Activated CD8-positive, alpha-beta memory T cell treated with anti-CD3 and anti-CD28 coated beads, Interleukin-2, amount 50 U/mL, for 24 hours (primary cell): ENCODE measurements around the gene CDC25C.
"Not testable (repeated sequence)": the region's sequence is repeated elsewhere in the genome, so short reads cannot be mapped to it uniquely, and the experiment has no call there.

Experiments
- DNase-seq: peaks from one replicate; pipeline ENCODE4 v3.0.0-alpha.2; 2020; ENCODE audit errors: extremely low read depth

Gene CDC25C

DNA sequence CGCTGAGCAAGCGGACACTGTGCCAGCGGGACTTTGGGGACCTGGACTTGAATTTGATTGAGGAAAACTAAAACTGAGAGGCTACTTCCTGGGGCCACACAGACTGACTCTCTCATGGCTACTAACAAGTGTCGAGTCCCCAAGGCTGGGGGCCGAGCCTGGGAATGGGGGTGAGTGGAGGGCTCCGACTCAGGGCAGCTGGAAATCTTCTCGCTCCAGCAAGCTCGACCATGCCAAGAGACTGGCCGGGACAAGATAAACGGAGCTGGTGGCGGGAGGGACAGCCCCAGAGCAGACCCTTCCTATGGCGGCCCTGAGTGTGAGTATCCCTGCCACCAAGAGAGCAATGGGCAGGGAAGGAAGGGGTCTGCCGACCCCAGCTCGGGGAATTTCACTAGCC, 15.3 kb upstream of the CDC25C start:
- DNase-seq, result no peak

DNA sequence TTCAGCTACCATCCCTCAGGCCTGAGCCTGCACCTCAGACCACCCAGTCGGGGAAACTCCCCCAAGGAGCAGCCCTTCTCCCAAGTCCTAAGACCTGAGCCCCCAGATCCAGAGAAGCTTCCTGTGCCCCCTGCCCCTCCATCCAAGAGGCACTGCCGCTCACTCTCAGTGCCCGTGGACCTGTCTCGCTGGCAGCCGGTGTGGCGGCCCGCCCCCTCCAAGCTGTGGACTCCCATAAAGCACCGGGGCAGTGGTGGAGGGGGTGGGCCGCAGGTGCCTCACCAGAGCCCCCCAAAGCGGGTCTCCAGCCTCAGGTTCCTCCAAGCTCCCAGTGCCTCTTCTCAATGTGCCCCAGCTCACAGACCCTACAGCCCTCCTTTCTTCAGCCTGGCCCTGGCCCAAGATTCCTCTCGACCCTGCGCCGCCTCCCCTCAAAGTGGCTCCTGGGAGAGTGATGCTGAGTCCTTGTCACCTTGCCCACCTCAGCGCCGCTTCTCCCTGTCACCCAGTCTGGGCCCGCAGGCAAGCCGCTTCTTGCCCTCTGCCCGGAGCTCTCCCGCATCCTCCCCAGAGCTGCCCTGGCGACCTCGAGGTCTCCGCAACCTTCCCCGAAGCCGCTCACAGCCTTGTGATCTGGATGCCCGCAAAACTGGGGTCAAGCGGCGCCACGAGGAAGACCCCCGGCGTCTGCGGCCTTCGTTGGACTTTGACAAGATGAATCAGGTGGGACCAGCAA, 13.5 kb upstream of the CDC25C start:
- DNase-seq, result no peak

DNA sequence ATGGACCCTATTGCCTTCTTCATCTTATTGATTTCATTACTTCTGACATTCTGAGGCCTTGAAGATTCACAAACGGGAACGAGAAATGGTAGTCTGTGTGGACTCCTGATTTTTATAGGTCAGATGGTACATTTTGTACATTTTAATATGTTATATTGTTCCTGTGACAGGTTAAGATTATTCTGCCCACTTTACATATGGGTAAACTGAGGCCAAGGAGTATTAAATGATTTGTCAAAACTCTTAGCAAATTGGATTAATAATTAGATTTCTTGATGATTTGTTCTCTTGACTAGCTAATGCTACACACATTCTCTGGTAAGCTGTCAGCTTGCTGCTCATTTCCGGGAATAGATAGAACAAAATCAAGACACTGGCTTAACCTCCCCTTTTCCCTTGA, 8.4 kb upstream of the CDC25C start:
- no peak for DNase-seq

DNA sequence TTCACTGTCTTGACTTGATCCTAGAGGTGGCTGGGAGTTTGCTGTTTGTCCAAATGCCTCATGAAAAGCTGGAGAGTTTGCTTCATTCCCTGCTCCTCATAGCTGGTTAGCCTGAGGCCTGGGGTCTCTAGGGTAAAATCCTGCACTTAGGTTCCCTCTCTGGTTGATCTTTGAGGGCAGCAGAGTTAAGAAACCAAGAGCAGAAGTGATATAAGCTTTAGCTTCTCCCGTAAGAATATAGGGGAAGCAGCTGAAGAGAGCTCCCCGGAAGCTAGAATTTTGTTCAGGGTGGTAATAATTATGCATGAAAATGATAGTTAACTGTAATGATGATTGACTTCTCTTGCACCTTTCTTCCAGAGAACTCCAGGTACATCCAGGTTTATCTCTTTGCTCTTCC, 7.9 kb upstream of the CDC25C start:
- DNase-seq, result no peak

DNA sequence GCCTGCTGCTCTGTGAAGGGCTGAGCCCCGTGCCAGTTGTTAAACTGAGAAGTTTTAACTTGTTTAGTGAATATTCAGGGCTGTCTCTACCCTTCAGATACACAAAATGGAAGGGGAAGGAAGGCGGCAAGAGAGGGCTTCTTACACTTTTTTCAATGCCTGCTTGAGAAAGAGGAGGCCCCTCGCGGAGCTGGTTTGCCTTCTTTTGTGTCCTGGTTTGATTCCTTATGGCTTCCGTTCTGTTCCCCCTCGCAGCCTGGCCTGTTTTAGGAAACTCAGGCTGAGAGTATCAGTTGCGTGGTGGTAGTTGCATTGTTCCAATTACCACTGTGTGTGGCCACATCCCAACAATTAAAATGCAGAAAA, 7.5 kb upstream of the CDC25C start:
- DNase-seq, result no peak

DNA sequence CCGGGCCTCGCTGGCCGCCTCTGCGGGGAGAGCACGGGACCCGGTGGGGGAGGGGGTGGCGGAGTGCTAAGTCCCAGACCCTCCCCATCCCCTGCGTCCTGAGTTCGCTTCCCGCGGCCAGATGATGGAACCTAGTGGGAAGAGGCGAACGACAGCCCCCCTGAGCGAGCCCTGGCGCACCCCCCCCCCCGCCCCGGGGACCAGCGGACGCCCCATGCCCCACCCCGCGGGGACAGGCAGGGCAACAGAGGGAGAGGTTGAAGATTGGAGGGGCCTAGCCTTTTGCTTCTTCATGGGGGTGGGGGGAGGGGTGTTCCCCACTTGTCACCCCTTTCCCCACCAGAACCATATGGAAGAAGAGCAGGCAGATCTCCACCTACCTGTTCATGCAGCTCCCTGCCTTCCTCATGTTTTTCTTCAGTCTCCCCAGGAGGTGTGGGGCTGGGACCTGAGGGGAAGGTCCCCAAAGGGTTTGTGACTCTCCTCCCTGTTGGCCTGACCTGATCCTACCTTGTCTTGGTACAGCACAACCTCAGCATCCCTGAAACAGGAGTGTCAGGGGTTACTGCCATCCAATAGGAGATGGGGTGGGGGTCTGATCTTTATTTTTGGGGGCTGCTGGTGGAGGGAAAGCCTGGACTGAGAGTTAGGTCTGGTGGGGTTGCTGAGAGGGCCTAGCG, 6.9 kb upstream of the CDC25C start:
- no peak for DNase-seq

DNA sequence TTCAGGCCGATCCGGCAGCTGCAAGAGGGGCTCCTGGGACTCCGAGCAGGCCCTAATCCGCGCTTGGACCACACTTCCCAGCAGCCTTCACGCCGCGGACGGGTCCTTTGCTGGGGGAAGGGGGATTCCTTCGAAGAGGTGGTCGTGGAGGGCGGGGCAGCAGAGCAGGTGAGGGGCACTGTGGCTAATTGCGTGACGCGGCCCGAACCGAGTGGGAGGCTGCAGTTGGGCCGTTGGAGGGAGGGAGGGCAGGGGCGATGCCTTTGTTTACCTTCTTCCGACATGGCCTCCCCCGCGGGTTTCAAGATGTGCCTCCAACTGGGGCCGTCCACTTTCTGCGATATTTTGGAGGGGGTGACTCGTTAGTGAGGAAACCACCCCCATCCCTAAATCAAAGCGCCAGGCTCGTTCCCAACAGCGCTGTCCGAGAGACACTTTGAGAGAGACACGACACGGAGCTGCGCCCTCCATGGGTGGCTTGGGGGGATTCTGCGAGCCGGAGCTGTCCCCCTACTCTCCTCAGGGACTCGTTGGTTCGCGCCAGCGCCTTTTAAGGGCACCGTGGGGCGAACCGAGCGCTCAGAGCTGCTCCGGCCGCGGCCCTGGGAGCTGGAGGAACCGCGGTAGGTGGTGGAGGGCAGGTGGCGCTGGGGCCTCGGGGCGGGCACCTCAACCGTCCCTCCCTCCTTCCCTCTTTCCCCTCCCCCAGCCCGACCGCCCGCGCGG, 6.2 kb upstream of the CDC25C start, which contains the start of gene FAM53C:
TSS of gene FAM53C (plus strand) at position 582 of the 726 bp plus-strand sequence. CDS start 3,070 bp downstream, outside the sequence.
- peak; percentile 78 for DNase-seq

DNA sequence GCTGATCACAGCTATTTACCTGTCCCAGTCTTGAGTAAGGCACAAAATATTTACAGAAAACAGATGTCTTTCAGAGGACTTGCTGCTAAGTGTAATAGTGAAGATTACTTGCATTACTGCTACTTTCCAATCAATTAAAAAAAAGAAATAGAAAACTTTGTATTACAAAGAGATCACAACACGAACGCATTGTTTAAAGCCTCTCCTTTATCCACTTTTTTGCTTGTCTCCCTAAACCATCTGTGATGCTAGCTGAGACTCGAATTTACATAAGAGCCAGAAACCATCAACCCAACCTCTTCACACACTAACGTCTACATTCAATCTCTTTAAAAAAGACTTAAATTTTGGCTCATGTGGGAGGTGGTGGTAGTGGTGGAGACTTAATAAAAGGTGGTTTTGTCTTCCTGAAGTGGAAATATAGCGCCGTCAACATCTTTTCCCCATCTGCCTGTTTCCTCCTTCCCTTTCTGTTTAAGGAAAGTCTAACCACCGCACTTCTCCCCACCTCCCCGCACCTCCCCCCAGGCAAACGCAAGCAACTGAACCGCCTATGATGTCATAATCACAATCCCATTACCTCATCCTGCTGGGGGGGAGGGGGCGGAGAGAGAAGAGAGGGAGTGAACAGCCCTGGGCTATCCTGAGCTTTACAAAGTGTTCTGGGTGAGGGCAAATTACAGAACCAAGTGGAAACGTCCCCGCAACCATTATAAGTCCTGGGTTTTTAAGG, 5.5 kb upstream of the CDC25C start:
- DNase-seq, result peak; percentile 51

DNA sequence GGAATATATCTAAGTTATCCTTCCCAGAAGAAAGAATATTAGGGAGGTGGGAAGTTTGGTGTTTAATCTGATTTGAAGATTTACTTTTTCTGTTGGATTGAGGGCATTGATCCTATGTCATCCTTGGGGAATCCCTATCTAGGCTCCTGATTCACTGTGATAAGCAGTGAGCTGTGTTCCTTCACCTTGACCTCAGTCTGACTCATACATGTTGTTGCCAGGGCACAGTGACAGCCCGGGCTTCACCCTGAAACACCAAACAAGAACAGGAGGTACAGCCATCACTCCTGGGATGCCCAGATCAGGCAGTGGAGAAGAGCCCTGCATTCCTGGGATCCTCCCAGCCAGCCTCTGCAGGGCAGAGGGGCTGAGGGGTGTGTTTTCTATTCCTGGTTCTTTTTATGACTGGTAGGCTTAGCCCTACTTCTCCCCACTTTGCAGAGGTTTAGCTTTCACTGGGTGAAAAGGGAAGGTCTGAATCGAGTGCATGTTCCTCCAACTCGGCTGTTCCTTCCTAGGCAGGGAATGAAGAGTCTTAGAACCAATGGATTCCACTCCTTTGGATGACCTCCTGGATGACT, 3.4 kb upstream of the CDC25C start:
- DNase-seq, result no peak

DNA sequence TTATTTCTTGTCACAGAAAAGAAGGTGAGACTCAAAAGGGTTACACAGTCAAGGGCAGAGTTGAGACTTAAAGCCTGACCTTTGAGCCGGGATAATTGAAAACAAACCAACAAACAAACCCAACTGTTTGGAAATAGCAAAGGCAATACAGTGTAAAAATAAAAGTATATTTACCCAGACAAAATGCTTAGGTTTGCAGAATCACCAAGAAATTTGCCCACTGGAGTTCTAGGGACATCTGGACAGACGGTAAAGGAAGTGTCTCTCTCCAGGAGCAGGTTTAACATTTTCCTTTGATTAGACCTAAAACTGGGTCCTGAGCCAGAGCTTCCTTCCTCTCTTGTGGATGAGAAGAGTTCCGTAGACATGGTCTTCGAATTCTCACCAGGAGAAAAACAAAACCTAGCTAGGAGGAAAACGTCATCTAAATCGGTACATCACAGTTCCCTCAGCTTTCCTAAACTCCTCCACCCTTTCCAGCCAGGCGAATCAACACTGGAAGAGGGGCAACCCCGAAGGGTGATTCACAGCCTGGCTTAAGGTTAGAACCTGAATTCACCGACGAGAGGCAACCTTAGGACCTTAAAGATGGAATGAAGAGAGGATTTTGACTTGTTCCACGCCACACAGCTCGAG, 673 bp downstream of the CDC25C start:
- DNase-seq, result no peak

DNA sequence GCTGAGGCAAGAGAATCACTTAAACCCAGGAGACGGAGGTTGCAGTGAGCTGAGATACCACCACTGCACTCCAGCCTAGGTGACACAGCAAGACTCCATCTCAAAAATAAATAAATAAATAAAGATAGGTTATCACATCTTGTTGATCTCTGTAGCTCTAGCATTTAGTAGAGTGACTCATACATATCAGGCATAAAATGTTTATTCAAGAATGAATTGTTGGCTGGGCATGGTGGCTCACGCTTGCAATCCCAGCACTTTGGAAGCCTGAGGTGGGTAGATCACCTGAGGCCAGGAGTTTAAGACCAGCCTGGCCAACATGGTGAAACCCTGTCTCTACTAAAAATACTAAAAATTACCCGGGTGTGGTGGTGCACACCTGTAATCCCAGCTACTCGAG, 13.4 kb downstream of the CDC25C start:
- DNase-seq, result not testable (repeated sequence)

DNA sequence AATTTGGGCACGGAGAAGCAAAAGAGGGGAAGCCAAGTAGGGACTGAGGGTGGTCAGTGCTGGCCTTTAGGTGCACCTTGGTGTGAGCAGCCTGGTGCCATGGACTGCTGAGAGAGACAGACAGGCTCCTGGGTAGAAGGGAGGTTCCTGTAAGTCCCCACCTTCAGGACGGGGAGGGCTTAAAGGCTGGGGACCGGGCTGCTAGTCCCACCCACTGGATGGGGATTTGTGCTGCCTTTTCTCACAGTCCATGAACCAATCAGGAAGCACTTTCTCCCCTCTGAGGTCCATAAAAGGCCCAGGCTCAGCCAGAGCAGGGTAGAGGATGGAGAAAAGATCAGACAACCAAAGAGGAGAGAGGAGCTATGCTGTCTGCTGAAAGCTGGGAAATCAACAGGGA, 15.2 kb downstream of the CDC25C start:
- no peak for DNase-seq

DNA sequence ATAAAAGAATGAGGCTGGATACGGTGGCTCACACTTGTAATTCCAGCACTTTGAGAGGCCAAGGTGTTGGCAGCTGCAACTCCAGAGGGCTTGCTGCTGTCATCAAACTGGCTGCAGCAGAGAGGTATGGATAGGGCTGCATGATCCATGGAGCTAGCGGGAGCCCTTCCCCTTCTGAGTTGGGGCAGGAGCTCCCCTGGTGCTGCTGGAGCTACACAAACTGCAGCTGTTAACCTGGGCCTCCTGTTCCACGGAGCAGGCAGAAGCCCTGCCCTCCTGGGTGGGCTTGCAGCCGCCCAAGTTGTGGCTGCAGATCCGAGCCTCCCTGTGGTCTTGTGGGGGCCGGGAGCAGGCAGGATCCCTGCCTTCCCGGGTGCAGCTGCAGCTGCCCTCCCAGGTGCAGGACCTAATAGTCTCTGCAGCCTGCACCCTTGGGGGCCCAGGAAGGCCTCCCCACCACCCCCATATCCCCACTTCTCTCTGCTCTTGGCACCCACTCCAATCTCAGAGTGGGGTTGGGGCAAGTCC, 15.8 kb downstream of the CDC25C start:
- no peak for DNase-seq

DNA sequence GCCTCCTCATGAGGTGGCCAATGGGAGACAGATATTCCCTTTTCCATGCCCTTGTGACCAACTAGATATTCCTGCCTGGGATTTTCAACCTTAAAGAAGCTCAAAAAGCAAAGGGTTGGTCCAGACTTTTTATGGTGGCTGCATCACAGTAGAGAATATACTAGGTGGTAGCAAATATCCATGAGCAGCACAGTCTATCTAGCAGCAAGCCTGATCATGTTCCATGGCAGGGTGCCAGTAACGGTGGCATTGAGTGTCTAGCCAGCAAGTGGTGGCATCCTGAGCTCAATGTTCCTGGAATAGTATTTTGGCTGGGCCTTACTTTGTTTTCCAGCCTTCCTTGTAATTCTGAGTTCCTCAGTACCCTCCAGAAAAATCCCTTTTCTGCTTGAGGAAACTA, 25.8 kb downstream of the CDC25C start:
- DNase-seq, result no peak

DNA sequence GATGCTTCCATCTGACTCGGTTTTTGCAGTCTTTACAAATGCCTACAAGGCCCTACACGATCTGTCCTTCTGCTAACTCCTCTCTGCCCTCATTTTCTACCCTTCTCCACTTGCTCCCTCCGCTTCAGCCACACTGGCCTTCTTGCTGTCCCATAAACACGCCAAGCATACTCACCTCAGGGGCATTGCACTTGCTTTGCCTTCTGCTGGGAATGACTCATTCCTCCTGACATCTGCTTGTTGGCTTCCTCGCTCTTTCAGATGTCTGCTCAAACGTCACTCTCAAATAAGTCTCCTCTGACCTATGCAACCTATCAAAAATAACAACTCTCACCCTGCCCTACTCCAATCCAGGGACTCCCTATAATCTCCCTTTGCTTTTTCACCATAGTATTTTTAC, 28.2 kb downstream of the CDC25C start:
- no peak for DNase-seq

DNA sequence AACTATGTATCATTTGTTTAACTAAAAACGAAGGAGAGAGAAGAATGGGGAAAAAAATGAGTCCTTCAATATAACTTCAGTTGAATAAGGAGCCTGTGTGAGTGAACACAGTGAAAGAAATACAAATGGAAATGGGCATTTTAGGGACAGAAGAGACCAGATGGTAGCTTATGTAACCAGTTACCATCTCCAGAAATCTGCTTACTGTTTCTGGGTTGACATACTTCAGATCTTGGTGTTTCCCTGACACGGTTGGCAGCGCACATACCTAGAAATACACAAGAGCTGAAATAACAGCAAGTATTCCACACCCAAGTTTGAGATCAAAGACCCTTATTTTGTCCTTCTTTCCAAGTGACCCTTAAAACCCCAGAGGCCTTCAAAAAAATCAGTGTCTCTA, 42.3 kb downstream of the CDC25C start:
- no peak for DNase-seq

DNA sequence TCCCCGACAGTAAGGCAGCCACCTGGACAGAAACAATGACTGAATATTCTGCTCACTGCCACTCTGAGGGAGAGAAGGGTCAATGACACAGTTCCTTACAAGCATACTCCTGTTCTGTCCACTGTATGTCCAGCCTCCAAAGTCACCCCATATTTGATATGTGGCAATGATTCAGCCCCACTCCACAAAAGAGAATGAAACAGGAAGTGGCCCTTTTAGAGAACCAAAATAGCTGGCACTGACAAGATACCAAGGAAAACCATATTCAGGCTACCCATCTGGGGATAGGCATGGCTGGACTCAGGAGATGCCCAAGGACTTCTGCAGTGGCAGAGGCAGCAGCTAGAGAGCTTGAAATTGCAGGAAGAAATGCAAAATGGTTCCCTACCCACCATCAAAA, 44.4 kb downstream of the CDC25C start:
- no peak for DNase-seq

DNA sequence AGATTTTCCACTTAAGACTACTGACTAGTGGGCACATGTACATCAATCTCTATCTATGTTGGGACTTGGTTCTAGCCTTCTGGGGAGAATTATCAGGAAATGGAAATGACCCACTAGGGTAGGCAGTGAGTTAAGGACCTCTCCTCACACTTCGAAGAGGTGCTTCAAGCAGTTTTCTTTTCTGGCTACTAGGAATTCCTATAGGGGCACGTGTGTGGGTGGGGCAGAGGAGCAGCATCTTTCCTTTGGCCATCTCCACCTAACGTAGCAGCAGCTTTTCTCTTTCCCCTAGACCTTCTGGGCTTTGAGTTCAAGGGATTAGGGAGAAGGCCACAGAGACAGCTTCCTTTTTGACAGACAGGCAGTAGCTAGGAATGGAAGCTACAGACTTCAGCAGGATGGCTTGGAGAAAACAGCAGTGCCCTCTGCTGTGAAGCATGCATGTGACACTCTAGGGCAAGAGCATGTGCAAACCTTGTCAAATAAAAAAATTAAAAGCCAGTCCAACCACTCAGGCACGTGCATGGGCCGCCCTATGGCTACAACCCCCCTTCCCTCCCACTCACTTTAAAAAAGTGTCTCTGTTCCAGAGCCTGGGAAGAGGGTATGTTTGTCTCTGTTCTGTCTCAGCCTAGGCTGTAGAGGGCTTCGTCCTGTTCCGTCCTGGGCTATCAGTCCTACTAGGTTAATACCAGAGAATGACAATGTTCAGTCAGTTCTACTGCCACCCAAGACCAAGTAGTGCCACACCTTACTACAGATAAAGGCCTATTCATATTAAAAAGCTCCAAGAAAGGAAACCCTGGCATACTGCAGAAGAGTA, 48.5 kb downstream of the CDC25C start:
- no peak for DNase-seq

DNA sequence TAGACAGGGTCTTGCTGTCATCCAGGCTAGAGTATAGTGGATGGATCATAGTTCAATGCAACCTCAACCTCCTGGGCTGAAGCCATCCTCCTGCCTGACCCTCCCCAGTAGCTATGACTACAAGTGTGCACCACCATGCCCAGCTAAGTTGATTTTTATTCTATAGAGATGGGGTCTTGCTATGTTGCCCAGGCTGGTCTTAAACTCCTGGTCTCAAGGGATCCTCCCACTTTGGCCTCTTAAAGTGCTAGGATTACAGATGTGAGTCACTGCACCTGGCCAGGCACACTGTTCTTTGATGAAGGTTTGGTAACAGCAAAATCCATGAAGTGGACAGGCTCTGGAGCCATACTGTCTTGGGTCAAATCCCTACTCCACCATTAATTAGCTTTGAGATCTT, 50.7 kb downstream of the CDC25C start:
- no peak for DNase-seq

DNA sequence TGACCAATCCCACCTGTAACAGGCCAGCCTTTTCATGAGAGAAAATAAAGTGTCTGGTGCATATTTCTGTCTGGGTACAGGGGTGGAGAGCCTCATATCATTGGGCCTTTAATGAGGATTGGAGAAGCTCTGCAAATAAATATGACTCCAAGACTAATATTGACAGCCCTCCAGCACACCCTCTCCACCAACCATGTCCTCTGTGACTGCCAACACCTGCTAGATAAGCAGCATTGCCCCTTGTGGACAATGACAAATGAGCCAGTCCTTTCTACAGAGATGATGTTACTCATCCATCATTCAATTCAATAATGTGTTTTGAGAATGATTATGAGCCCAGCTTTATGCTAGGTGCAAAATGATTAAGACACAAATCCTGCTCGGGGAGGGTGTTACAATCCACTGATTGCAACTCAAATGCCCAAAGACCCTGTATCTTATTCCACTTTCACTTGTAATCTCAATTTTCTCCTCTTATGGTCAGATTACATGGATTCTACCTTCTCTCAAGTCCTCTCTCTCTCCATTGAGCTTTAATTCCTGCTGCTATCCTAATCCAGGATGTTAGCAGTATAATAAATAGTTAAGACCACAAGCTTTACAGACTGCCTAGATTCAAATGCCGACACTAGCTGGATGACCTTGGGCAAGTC, 55.1 kb downstream of the CDC25C start:
- no peak for DNase-seq
